SK-N-SH treated with all-trans-retinoic acid at 6 μM for 48 hours (cell line): ENCODE data around the gene CSNK1D.

Source experiments
- ATAC-seq: fragments of 200-7000 bp; cut with Tn5 transposase; 3 replicates; pipeline ENCODE4 v1.9.1; 2020; ENCODE audit warnings: mild to moderate bottlenecking, moderate library complexity
- CREB5 ChIP-seq: fragments of 250-450 bp; sonication (Bioruptor Pico); IDR thresholded peaks from 2 replicates; pipeline ENCODE4 v1.5.1; 2020; ENCODE audit warnings: low read depth, mild to moderate bottlenecking, moderate library complexity
- CSDC2 ChIP-seq: fragments of 250-450 bp; sonication (Bioruptor Pico); IDR thresholded peaks from 2 replicates; pipeline ENCODE4 v1.5.0; 2020; ENCODE audit warnings: mild to moderate bottlenecking, moderate library complexity
- CSRNP3 ChIP-seq: fragments of 250-450 bp; sonication (Bioruptor Pico); IDR thresholded peaks from 2 replicates; pipeline ENCODE4 v1.5.1; 2021; ENCODE audit warnings: mild to moderate bottlenecking, moderate library complexity
- ISL1 ChIP-seq: fragments of 250-450 bp; sonication (Bioruptor Pico); IDR thresholded peaks from 2 replicates; pipeline ENCODE4 v2.1.2; 2022; ENCODE audit warnings: mild to moderate bottlenecking, moderate library complexity
- OSR1 ChIP-seq: fragments of 250-450 bp; sonication (Bioruptor Pico); IDR thresholded peaks from 2 replicates; pipeline ENCODE4 v1.8.0; 2022; ENCODE audit warnings: moderate library complexity, mild to moderate bottlenecking, inconsistent platforms
- PATZ1 ChIP-seq: fragments of 250-450 bp; sonication (Bioruptor Pico); IDR thresholded peaks from 2 replicates; pipeline ENCODE4 v1.8.0; 2020; ENCODE audit warnings: mild to moderate bottlenecking, moderate library complexity, borderline replicate concordance
- POU6F1 ChIP-seq: fragments of 250-450 bp; sonication (Bioruptor Pico); IDR thresholded peaks from 2 replicates; pipeline ENCODE4 v1.8.0; 2021; ENCODE audit warnings: low read depth, mild to moderate bottlenecking, moderate library complexity, borderline replicate concordance
- PPARA ChIP-seq: fragments of 250-450 bp; sonication (Bioruptor Pico); IDR thresholded peaks from 2 replicates; pipeline ENCODE4 v1.5.0; 2020; ENCODE audit warnings: mild to moderate bottlenecking, borderline replicate concordance
- RARB ChIP-seq: fragments of 250-450 bp; sonication (Bioruptor Pico); IDR thresholded peaks from 2 replicates; pipeline ENCODE4 v1.8.0; 2021; ENCODE audit warnings: mild to moderate bottlenecking, moderate library complexity
- SNAI2 ChIP-seq: fragments of 250-450 bp; sonication (Bioruptor Pico); IDR thresholded peaks from 2 replicates; pipeline ENCODE4 v1.5.0; 2020; ENCODE audit warnings: mild to moderate bottlenecking, moderate library complexity
- TCF4 ChIP-seq: fragments of 250-450 bp; sonication (Bioruptor Pico); IDR thresholded peaks from 2 replicates; pipeline ENCODE4 v1.8.0; 2021; ENCODE audit warnings: mild to moderate bottlenecking, moderate library complexity, borderline replicate concordance
- TOX ChIP-seq: fragments of 250-450 bp; sonication (Bioruptor Pico); IDR thresholded peaks from 2 replicates; pipeline ENCODE4 v1.8.0; 2021; ENCODE audit warnings: mild to moderate bottlenecking, moderate library complexity, borderline replicate concordance
- TSHZ2 ChIP-seq: fragments of 250-450 bp; sonication (Bioruptor Pico); IDR thresholded peaks from 2 replicates; pipeline ENCODE4 v1.5.0; 2020; ENCODE audit warnings: mild to moderate bottlenecking, moderate library complexity
- ZC3H10 ChIP-seq: fragments of 250-450 bp; sonication (Bioruptor Pico); IDR thresholded peaks from 2 replicates; pipeline ENCODE4 v1.5.1; 2021; ENCODE audit warnings: mild to moderate bottlenecking, moderate library complexity
- ZFP3 ChIP-seq: fragments of 250-450 bp; sonication (Bioruptor Pico); IDR thresholded peaks from 2 replicates; pipeline ENCODE4 v1.5.0; 2020; ENCODE audit warnings: mild to moderate bottlenecking, moderate library complexity
- ZFP30 ChIP-seq: fragments of 450-650 bp; formaldehyde crosslinking; IDR thresholded peaks from 2 replicates; pipeline ENCODE4 v1.5.0; 2022; ENCODE audit warnings: mild to moderate bottlenecking, moderate library complexity
- ZNF565 ChIP-seq: fragments of 450-650 bp; formaldehyde crosslinking; conservative IDR thresholded peaks from 2 replicates; pipeline ENCODE4 v1.5.0; 2020; ENCODE audit warnings: low read depth, mild to moderate bottlenecking, moderate library complexity
- ZNF70 ChIP-seq: fragments of 450-650 bp; formaldehyde crosslinking; IDR thresholded peaks from 2 replicates; pipeline ENCODE4 v1.5.0; 2020; ENCODE audit warnings: mild to moderate bottlenecking, moderate library complexity
- ZNF8 ChIP-seq: fragments of 450-650 bp; formaldehyde crosslinking; IDR thresholded peaks from 2 replicates; pipeline ENCODE4 v1.5.0; 2020; ENCODE audit warnings: mild to moderate bottlenecking, moderate library complexity

Gene CSNK1D

GRCh38 chr17:82296511-82297279, 23.2 kb upstream of the CSNK1D start:
- no peak for ATAC-seq
- TF ChIP-seq OSR1 (CRISPR knock-in tag), result no peak
- TF ChIP-seq ZNF8 (CRISPR knock-in tag), result no peak

- no peak for TF ChIP-seq TSHZ2 (CRISPR knock-in tag)
- no peak for TF ChIP-seq SNAI2 (CRISPR knock-in tag)
- TF ChIP-seq RARB (CRISPR knock-in tag), result no peak
- no peak for TF ChIP-seq POU6F1 (CRISPR knock-in tag)
- no peak for TF ChIP-seq ZC3H10 (CRISPR knock-in tag)
- no peak for TF ChIP-seq OSR1 (CRISPR knock-in tag)
- no peak for TF ChIP-seq ZNF8 (CRISPR knock-in tag)
- TF ChIP-seq TCF4 (CRISPR knock-in tag), result no peak
- no peak for TF ChIP-seq CSDC2 (CRISPR knock-in tag)
- TF ChIP-seq ZFP30 (CRISPR knock-in tag), result no peak
- TF ChIP-seq ZFP3 (CRISPR knock-in tag), result no peak
- no peak for TF ChIP-seq PPARA (CRISPR knock-in tag)
- no peak for TF ChIP-seq CREB5
- TF ChIP-seq PATZ1 (CRISPR knock-in tag), result no peak
- no peak for TF ChIP-seq ZNF565 (CRISPR knock-in tag)
- no peak for TF ChIP-seq CSRNP3 (CRISPR knock-in tag)
- no peak for TF ChIP-seq TOX (CRISPR knock-in tag)
- no peak for ATAC-seq
These were observed 21.9 kb upstream of the CSNK1D start for GRCh38 chr17:82295472-82295814.

GRCh38 chr17:82294064-82294773, 20.7 kb upstream of the CSNK1D start:
- no peak for ATAC-seq
- TF ChIP-seq POU6F1 (CRISPR knock-in tag) (no peak), TCF4 (CRISPR knock-in tag) (no peak), TSHZ2 (CRISPR knock-in tag) (no peak), CREB5 (no peak), RARB (CRISPR knock-in tag) (no peak), ZC3H10 (CRISPR knock-in tag) (no peak), ZFP30 (CRISPR knock-in tag) (no peak), ZNF8 (CRISPR knock-in tag) (no peak), CSDC2 (CRISPR knock-in tag) (no peak), ZNF70 (CRISPR knock-in tag) (no peak), ISL1 (CRISPR knock-in tag) (no peak)
